GM18873 (cell line): Measurements from ENCODE around the gene AIF1.

Experiments used
- ATAC-seq: cut with Tn5 transposase; IDR thresholded peaks from one replicate; pipeline ENCODE4 v1.9.1; 2021; ENCODE audit warnings: mild to moderate bottlenecking, moderate library complexity, moderate number of reproducible peaks; ENCODE audit not compliant: unreplicated experiment, low FRiP score

Gene AIF1

GRCh38 chr6:31619805-31620585 lies 5.0 kb downstream of the AIF1 start:
- ATAC-seq: peak; percentile 57

- ATAC-seq: peak; percentile 24
Measured at GRCh38 chr6:31620586-31621319, 5.7 kb downstream of the AIF1 start, which contains the start of gene PRRC2A. Gene PRRC2A (plus strand): TSS chr6:31620715. CDS start chr6:31622790, 2,075 bp downstream.

GRCh38 chr6:31621320-31621939 lies 6.4 kb downstream of the AIF1 start:
- ATAC-seq: no peak

GRCh38 chr6:31621991-31622390 lies 7.0 kb downstream of the AIF1 start:
- ATAC-seq: no peak

GRCh38 chr6:31622684-31623091 lies 7.7 kb downstream of the AIF1 start:
- ATAC-seq: no peak

GRCh38 chr6:31624070-31624469 lies 9.0 kb downstream of the AIF1 start:
- no peak for ATAC-seq

- no peak for ATAC-seq
Measured at GRCh38 chr6:31626952-31627351, 11.9 kb downstream of the AIF1 start.

- no peak for ATAC-seq
Measured at GRCh38 chr6:31627690-31628287, 12.8 kb downstream of the AIF1 start.

- ATAC-seq: no peak
Measured at GRCh38 chr6:31629014-31629413, 14.0 kb downstream of the AIF1 start.

GRCh38 chr6:31630177-31630934 lies 15.3 kb downstream of the AIF1 start:
- no peak for ATAC-seq

- no peak for ATAC-seq
Measured at GRCh38 chr6:31631209-31631608, 16.2 kb downstream of the AIF1 start.

- no peak for ATAC-seq
Measured at GRCh38 chr6:31631681-31632278, 16.7 kb downstream of the AIF1 start.

- no peak for ATAC-seq
Measured at GRCh38 chr6:31632279-31632946, 17.4 kb downstream of the AIF1 start.

- no peak for ATAC-seq
Measured at GRCh38 chr6:31633447-31633846, 18.4 kb downstream of the AIF1 start.

GRCh38 chr6:31634131-31634530 lies 19.1 kb downstream of the AIF1 start:
- no peak for ATAC-seq

GRCh38 chr6:31634969-31635575 lies 20.0 kb downstream of the AIF1 start:
- no peak for ATAC-seq

GRCh38 chr6:31636698-31637596 lies 21.9 kb downstream of the AIF1 start:
- no peak for ATAC-seq

- no peak for ATAC-seq
Measured at GRCh38 chr6:31639043-31639442, 24.0 kb downstream of the AIF1 start.
